Raji (cell line): ENCODE measurements around the gene NDUFV2.

Experiments used
- POLR2A ChIP-seq: IDR thresholded peaks from 2 replicates; pipeline ENCODE4 v1.6.1; 2011; ENCODE audit warnings: low read depth, low read length, control low read depth; ENCODE audit not compliant: insufficient read depth

NDUFV2 gene

GRCh38 chr18:9104244-9104901, 1.9 kb downstream of the NDUFV2 start:
- TF ChIP-seq POLR2A = no peak

GRCh38 chr18:9105420-9105819, 2.9 kb downstream of the NDUFV2 start:
- TF ChIP-seq POLR2A = no peak

- TF ChIP-seq POLR2A = no peak
These were observed 3.6 kb downstream of the NDUFV2 start for GRCh38 chr18:9106094-9106493.

- no peak for TF ChIP-seq POLR2A
These were observed 4.5 kb downstream of the NDUFV2 start for GRCh38 chr18:9106800-9107584.

GRCh38 chr18:9108911-9109310, 6.4 kb downstream of the NDUFV2 start:
- TF ChIP-seq POLR2A = no peak

- no peak for TF ChIP-seq POLR2A
These were observed 7.0 kb downstream of the NDUFV2 start for GRCh38 chr18:9109523-9109922.

- no peak for TF ChIP-seq POLR2A
These were observed 11.1 kb downstream of the NDUFV2 start for GRCh38 chr18:9113468-9114149.

- no peak for TF ChIP-seq POLR2A
These were observed 13.5 kb downstream of the NDUFV2 start for GRCh38 chr18:9115984-9116383.

- TF ChIP-seq POLR2A = no peak
These were observed 15.7 kb downstream of the NDUFV2 start for GRCh38 chr18:9117980-9118841.

- no peak for TF ChIP-seq POLR2A
These were observed 18.3 kb downstream of the NDUFV2 start for GRCh38 chr18:9120796-9121195.

- TF ChIP-seq POLR2A = no peak
These were observed 21.0 kb downstream of the NDUFV2 start for GRCh38 chr18:9123520-9123919.

GRCh38 chr18:9124824-9125223, 22.3 kb downstream of the NDUFV2 start:
- TF ChIP-seq POLR2A = no peak

- no peak for TF ChIP-seq POLR2A
These were observed 23.8 kb downstream of the NDUFV2 start for GRCh38 chr18:9126337-9126736.

GRCh38 chr18:9130195-9130594, 27.7 kb downstream of the NDUFV2 start:
- TF ChIP-seq POLR2A = no peak

- TF ChIP-seq POLR2A = no peak
These were observed 28.3 kb downstream of the NDUFV2 start for GRCh38 chr18:9130806-9131205.
